AG10803 (cell line): ENCODE results near the gene AQP1.

Source experiments
- DNase-seq: peaks from one replicate; pipeline ENCODE4 v3.0.0; 2010; ENCODE audit warnings: low read depth
- H3K4me3 ChIP-seq: 2 replicates; pipeline ENCODE4 v1.5.1; 2011; ENCODE audit warnings: mild to moderate bottlenecking, low read length, control low read depth
- CTCF ChIP-seq: conservative IDR thresholded peaks from 2 replicates; pipeline ENCODE4 v1.5.1; 2011; ENCODE audit warnings: mild to moderate bottlenecking, low read length, control low read depth, inconsistent platforms

Gene AQP1

GRCh38 chr7:30968294-30968693 is 56.6 kb downstream of the AQP1 start:
- TF ChIP-seq CTCF = no peak
- H3K4me3 ChIP-seq = no peak overlapping the region
- no peak for DNase-seq

- no peak for DNase-seq
- TF ChIP-seq CTCF = no peak
- H3K4me3 ChIP-seq = no peak overlapping the region
These were observed 57.3 kb downstream of the AQP1 start for GRCh38 chr7:30968747-30969603.

GRCh38 chr7:30969604-30969970 is 57.9 kb downstream of the AQP1 start:
- no peak for TF ChIP-seq CTCF
- DNase-seq = no peak
- H3K4me3 ChIP-seq = no peak overlapping the region

GRCh38 chr7:30970074-30970473 is 58.4 kb downstream of the AQP1 start:
- DNase-seq = no peak
- H3K4me3 ChIP-seq = no peak overlapping the region
- no peak for TF ChIP-seq CTCF

- no peak for DNase-seq
- H3K4me3 ChIP-seq = no peak overlapping the region
- no peak for TF ChIP-seq CTCF
These were observed 59.0 kb downstream of the AQP1 start for GRCh38 chr7:30970594-30971094.

- H3K4me3 ChIP-seq = no peak overlapping the region
- TF ChIP-seq CTCF = no peak
- no peak for DNase-seq
These were observed 59.8 kb downstream of the AQP1 start for GRCh38 chr7:30971440-30971839.
